Panc1 (cell line): ENCODE results near the gene NELFCD. TPM values are rescaled to one million over a fixed set of nuclear protein-coding genes. Genes with fewer than 3 reads are reported as not detected.

Experiments
- total RNA-seq: library from RNA; stranded (reverse); gene quantifications from one replicate; pipeline ENCODE4 v1.2.1, GENCODE V29; 2021; ENCODE audit not compliant: unreplicated experiment

NELFCD gene
- total RNA-seq, 1 experiment from 2014 or later, result 108 TPM

Other genes with a start within 250 kb of the NELFCD start
- not detected for gene GNAS-AS1, start 130.4 kb upstream of the NELFCD start, total RNA-seq
- gene GNAS, start 128.5 kb upstream of the NELFCD start, total RNA-seq, result 756 TPM
- gene CTSZ, start 26.0 kb downstream of the NELFCD start, total RNA-seq, result 113 TPM
- gene TUBB1, start 38.2 kb downstream of the NELFCD start, total RNA-seq, result not detected
- gene ATP5F1E, start 51.1 kb downstream of the NELFCD start, total RNA-seq, result 90.6 TPM
- 131 TPM for gene PRELID3B, start 61.5 kb downstream of the NELFCD start, total RNA-seq
- gene ZNF831, start 182.6 kb downstream of the NELFCD start, total RNA-seq, result 0.03 TPM